IPS-15b (cell line): ENCODE measurements around the gene FAM20B.

Experiments used
- H3K27me3 ChIP-seq: one replicate; pipeline ENCODE4 v1.6.1; 2013; ENCODE audit warnings: low read length; ENCODE audit not compliant: control insufficient read depth, insufficient read depth
- H3K36me3 ChIP-seq: one replicate; pipeline ENCODE4 v1.6.1; 2013; ENCODE audit warnings: low read length; ENCODE audit not compliant: control insufficient read depth, insufficient read depth
- H3K4me1 ChIP-seq: one replicate; pipeline ENCODE4 v1.6.1; 2013; ENCODE audit warnings: mild to moderate bottlenecking, low read length; ENCODE audit not compliant: control insufficient read depth, insufficient read depth
- H3K4me3 ChIP-seq: one replicate; pipeline ENCODE4 v1.5.1; 2013; ENCODE audit warnings: low read depth, low read length
- H3K9ac ChIP-seq: one replicate; pipeline ENCODE4 v1.6.1; 2013; ENCODE audit warnings: low read depth, mild to moderate bottlenecking, low read length
- H3K9me3 ChIP-seq: one replicate; pipeline ENCODE4 v1.6.1; 2013; ENCODE audit warnings: mild to moderate bottlenecking, low read length; ENCODE audit not compliant: control insufficient read depth, insufficient read depth

Gene FAM20B

GRCh38 chr1:179042087-179042486 is 16.4 kb downstream of the FAM20B start:
- no peaks in the 10 kb centered on the region for H3K9me3 ChIP-seq
- no peak overlapping the region for H3K4me3 ChIP-seq
- H3K36me3 ChIP-seq = no peaks in the 10 kb centered on the region
- H3K9ac ChIP-seq = no peak overlapping the region
- peaks cover 6% of the 10 kb centered on the region for H3K4me1 ChIP-seq
- H3K27me3 ChIP-seq = no peaks in the 10 kb centered on the region

GRCh38 chr1:179042700-179043099 is 17.0 kb downstream of the FAM20B start:
- H3K9me3 ChIP-seq = no peaks in the 10 kb centered on the region
- H3K9ac ChIP-seq = no peak overlapping the region
- no peaks in the 10 kb centered on the region for H3K36me3 ChIP-seq
- H3K27me3 ChIP-seq = no peaks in the 10 kb centered on the region
- no peak overlapping the region for H3K4me3 ChIP-seq
- peaks cover 6% of the 10 kb centered on the region for H3K4me1 ChIP-seq

GRCh38 chr1:179043266-179043665 is 17.6 kb downstream of the FAM20B start:
- H3K36me3 ChIP-seq = no peaks in the 10 kb centered on the region
- H3K9ac ChIP-seq = no peak overlapping the region
- no peak overlapping the region for H3K4me3 ChIP-seq
- H3K4me1 ChIP-seq = peaks cover 6% of the 10 kb centered on the region
- no peaks in the 10 kb centered on the region for H3K27me3 ChIP-seq
- no peaks in the 10 kb centered on the region for H3K9me3 ChIP-seq

GRCh38 chr1:179043907-179044306 is 18.2 kb downstream of the FAM20B start:
- no peaks in the 10 kb centered on the region for H3K27me3 ChIP-seq
- H3K4me3 ChIP-seq = no peak overlapping the region
- no peak overlapping the region for H3K9ac ChIP-seq
- no peaks in the 10 kb centered on the region for H3K36me3 ChIP-seq
- H3K9me3 ChIP-seq = no peaks in the 10 kb centered on the region
- H3K4me1 ChIP-seq = peaks cover 4% of the 10 kb centered on the region

- no peaks in the 10 kb centered on the region for H3K36me3 ChIP-seq
- no peak overlapping the region for H3K9ac ChIP-seq
- H3K27me3 ChIP-seq = no peaks in the 10 kb centered on the region
- H3K9me3 ChIP-seq = no peaks in the 10 kb centered on the region
- no peaks in the 10 kb centered on the region for H3K4me1 ChIP-seq
- H3K4me3 ChIP-seq = no peak overlapping the region
Observed at GRCh38 chr1:179046808-179047635, 21.3 kb downstream of the FAM20B start.

- Histone ChIP-seq H3K36me3 (no peaks in the 10 kb centered on the region), H3K4me3 (no peak overlapping the region), H3K4me1 (no peaks in the 10 kb centered on the region), H3K9ac (no peak overlapping the region), H3K27me3 (no peaks in the 10 kb centered on the region), H3K9me3 (no peaks in the 10 kb centered on the region)
Observed at GRCh38 chr1:179047636-179047997, 21.9 kb downstream of the FAM20B start.

GRCh38 chr1:179048339-179049124 is 22.8 kb downstream of the FAM20B start:
- Histone ChIP-seq H3K9ac (no peak overlapping the region), H3K9me3 (no peaks in the 10 kb centered on the region), H3K27me3 (no peaks in the 10 kb centered on the region), H3K4me1 (no peaks in the 10 kb centered on the region), H3K36me3 (no peaks in the 10 kb centered on the region), H3K4me3 (no peak overlapping the region)

GRCh38 chr1:179052776-179053175 is 27.1 kb downstream of the FAM20B start:
- Histone ChIP-seq H3K27me3 (no peaks in the 10 kb centered on the region), H3K4me3 (no peak overlapping the region), H3K36me3 (no peaks in the 10 kb centered on the region), H3K4me1 (no peaks in the 10 kb centered on the region), H3K9ac (no peak overlapping the region), H3K9me3 (no peaks in the 10 kb centered on the region)

- no peaks in the 10 kb centered on the region for H3K27me3 ChIP-seq
- H3K4me1 ChIP-seq = peaks cover 5% of the 10 kb centered on the region
- no peak overlapping the region for H3K4me3 ChIP-seq
- H3K9ac ChIP-seq = no peak overlapping the region
- H3K36me3 ChIP-seq = no peaks in the 10 kb centered on the region
- H3K9me3 ChIP-seq = no peaks in the 10 kb centered on the region
Observed at GRCh38 chr1:179053486-179053885, 27.8 kb downstream of the FAM20B start.

- Histone ChIP-seq H3K36me3 (no peaks in the 10 kb centered on the region), H3K9ac (no peak overlapping the region), H3K4me3 (no peak overlapping the region), H3K4me1 (peaks cover 12% of the 10 kb centered on the region), H3K9me3 (no peaks in the 10 kb centered on the region), H3K27me3 (no peaks in the 10 kb centered on the region)
Observed at GRCh38 chr1:179055937-179056336, 30.2 kb downstream of the FAM20B start.

GRCh38 chr1:179058487-179059483 is 33.1 kb downstream of the FAM20B start:
- Histone ChIP-seq H3K4me1 (peaks cover 12% of the 10 kb centered on the region), H3K4me3 (no peak overlapping the region), H3K9ac (peak overlapping the region; percentile 16)

More at GRCh38 chr1:179058487-179059483, 33.1 kb downstream of the FAM20B start:
- Histone ChIP-seq H3K27me3 (no peaks in the 10 kb centered on the region), H3K9me3 (no peaks in the 10 kb centered on the region), H3K36me3 (no peaks in the 10 kb centered on the region)
